Measurements from ENCODE around the gene RASSF4. TPM values are rescaled to one million over a fixed set of nuclear protein-coding genes. Genes with fewer than 3 reads are reported as not detected.

The RASSF4 gene
- total RNA-seq, 1 donor from 2014 or later, result 0.23 TPM

DNA sequence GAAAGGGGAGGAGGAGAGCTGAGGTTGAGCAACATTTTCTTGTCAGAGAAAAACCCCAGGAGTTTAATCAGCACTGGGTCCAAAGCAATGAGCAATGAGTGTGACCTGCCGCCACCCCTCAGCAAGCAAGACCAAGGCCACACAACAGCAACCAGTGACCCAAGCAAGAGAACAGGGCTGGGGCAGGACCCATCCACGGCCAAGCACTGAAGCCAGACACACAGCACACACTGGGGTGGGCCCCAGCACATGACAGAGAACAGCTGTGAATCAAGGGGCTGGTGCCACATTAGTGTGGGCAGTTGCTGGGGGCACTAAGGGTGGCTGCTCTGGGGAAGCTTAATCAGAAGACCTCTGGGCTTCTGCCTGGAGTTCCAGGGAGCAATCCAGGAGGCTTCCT lies 32.2 kb upstream of the RASSF4 start:
- intact Hi-C loops (cut with micrococcal nuclease), result no loop called here

DNA sequence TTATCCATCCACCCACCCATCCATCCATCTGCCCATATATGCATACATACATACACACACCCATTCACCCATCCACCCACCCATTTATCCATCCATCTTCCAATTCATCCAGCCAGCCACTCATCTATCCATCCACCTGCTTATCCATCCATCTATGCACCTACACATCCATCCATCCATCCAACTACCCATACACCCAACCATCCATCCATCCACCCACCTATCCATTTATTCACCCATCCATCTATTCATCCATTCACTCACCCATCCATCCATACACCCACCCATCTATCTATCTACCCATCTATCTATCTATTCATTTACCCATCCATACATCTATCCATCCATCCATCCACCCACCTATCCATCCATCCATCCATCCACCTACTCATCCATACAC lies 31.1 kb upstream of the RASSF4 start:
- intact Hi-C loops (cut with micrococcal nuclease), result no loop called here

GRCh38 chr10:44929356-44930255 lies 30.0 kb upstream of the RASSF4 start:
- intact Hi-C loops (cut with micrococcal nuclease), result no loop called here

- intact Hi-C loops (cut with micrococcal nuclease), result no loop called here
These were observed 28.5 kb upstream of the RASSF4 start for GRCh38 chr10:44930904-44931620.

- intact Hi-C loops (cut with micrococcal nuclease), result loop anchor here (1.0 to 2.0 kb wide), 3 partner anchors 27 to 77 kb away; partner anchors contain the start of gene RASSF4
These were observed 27.7 kb upstream of the RASSF4 start for GRCh38 chr10:44931621-44932516.

GRCh38 chr10:44932517-44933450 lies 26.8 kb upstream of the RASSF4 start:
- intact Hi-C loops (cut with micrococcal nuclease), result loop anchor here (1.0 to 2.0 kb wide), 3 partner anchors 26 to 76 kb away; partner anchors contain the start of gene RASSF4

DNA sequence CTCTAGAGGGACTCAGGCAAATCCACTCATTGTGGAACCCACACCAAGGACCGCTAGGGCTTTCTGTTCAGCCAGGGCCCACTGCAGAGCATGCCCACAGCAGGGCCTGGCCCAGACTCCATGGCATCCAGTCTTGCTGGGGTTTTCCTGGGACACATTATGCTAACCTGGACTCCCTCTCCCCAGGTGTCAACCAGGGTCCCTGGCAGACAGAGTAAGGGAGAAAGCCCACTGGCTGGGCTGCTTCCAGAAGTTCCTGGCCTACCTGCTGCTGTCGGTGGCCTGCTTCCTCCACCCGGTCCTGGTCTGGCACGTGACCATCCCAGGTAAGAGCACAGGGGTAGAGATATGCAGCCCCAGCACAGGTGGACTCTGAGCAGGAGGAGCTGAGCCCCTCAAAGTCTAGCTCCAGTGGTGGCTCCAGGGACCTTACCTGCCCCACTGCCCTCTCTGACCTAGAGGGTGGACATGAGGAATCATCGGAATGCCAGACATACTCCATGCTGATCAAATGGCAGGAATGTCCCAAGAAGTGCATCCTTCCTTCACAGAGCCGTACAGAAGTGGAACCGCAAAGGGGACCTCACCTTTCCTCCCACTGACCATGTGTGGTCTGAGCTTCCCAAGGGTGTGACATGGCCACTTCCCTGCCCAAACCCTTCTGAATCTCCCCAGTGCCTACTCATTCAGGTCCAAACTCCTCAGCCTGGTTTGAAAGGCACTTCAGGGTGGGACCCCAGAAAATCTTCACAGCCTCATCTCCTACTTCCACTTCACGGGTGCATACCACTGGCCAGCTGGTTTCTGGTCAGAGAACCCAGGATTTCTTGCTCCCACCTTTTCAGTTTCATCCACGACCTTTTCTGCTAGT lies 25.9 kb upstream of the RASSF4 start:
- intact Hi-C loops (cut with micrococcal nuclease), result loop anchor here (2.0 kb wide), 2 partner anchors 25 to 75 kb away; partner anchors contain the start of gene RASSF4

DNA sequence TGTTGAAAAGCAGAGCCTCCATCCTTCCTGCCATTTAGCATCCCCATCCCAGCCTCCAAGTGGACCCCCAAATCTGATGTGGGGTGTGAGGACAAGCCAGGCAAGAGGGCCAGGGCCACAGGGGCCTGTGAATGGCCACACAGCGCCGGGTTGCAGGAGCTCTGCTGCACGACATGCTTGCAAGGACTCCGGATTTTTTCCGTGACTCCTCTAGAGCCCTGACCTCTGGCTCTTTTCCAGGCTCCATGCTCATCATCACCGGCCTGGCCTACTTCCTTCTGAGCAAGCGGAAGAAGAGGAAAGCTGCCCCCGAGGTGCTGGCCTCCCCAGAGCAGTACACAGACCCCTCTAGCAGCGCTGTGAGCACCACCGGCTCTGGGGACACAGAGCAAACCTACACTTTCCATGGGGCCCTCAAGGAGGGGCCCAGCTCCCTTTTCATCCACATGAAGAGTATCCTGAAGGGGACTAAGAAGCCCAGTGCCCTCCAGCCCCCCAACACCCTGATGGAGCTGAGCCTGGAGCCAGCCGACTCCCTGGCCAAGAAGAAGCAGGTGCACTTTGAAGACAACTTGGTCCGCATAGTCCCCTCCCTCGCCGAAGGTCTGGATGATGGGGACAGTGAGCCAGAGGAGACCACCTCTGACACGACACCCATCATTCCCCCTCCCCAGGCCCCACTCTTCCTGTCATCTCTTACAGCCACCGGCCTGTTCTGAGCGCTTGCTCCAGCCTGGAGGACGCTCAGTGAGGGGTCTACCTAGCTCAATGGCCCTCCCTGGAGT lies 25.0 kb upstream of the RASSF4 start:
- intact Hi-C loops (cut with micrococcal nuclease), result no loop called here

DNA sequence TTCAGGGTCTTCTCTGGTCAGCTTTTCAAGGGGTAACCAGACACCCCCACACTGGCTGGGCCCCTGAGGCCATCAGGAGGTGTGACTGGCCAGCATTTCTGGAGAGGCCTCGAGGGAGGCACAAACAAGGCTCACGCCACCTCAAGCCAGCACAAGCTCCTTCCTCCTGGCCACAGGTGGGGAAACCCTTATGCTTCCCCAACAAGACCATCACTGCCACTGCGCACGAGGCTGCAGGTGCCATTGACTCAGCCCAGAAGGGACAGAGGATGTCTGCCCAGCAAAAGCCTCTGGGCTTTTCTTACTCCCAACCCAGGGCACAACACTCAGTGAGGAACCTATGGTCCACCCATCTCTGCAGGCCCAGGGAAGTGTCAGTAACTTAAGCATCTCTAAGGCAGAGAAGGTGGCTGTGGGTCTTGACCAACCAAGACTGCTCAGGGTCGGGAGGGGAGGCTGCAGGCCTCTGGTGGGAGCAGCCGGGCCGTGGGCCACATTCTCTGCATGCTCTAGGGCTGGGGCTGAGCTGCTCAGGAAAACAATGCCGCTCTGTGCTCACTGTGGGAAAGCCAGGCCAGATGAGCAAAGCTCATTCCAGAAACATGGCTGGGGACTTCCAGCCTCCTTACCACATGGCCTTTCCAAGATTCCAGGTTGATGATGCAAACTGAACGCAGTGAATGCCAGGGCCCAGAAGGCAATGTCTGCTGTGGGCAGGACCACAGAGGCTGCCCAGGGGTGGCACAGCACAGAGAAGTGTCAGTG lies 24.2 kb upstream of the RASSF4 start:
- intact Hi-C loops (cut with micrococcal nuclease), result no loop called here

DNA sequence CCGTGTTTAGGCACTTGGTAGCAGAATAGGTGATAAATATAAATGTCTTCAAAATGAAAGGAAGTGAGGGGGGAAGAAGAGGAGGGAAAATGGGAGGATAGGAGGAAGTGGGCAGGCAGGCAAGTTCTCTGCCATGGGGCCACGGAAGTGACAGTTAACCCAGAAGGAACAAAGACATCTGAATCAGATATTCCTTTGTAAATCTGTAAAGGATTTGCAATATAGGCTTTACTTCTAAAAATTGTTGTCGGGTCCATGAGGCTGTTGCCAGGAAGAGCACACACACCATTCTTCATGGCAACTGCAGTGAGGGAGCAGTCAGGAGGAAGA lies 23.7 kb upstream of the RASSF4 start:
- intact Hi-C loops (cut with micrococcal nuclease), result no loop called here

DNA sequence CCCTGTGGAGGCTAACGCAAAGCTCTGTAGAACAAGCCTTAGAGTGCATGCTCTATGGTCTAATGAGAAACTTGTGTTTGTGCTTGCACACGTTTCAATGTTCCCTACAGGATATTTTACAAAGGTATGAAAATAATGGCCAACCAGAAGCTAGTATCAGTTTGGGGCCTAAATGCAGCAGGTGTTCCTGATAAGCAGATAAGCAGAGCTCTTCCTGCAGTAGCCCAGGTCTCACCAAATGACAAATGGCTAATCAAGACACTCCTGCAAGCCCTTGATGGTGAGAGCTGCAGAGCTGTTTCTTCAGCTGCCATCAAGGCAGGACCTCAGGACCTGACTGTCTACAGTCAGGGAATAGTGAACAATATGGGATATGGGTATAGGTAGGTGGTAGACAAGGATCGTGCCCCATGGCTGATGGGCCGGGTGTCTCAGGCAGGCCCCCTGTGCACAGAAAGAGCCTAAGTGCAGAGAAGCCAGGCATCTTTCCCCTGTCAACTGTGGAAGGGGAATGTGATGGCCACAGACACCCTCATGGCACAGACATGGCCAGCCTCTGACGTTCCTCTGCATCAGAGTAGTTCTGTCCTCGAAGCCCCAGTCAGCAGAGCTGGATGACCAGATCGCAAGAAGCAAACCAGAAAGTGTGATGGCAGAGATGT lies 23.2 kb upstream of the RASSF4 start:
- intact Hi-C loops (cut with micrococcal nuclease), result no loop called here

- intact Hi-C loops (cut with micrococcal nuclease), result no loop called here
These were observed 22.2 kb upstream of the RASSF4 start for GRCh38 chr10:44937196-44938005.

DNA sequence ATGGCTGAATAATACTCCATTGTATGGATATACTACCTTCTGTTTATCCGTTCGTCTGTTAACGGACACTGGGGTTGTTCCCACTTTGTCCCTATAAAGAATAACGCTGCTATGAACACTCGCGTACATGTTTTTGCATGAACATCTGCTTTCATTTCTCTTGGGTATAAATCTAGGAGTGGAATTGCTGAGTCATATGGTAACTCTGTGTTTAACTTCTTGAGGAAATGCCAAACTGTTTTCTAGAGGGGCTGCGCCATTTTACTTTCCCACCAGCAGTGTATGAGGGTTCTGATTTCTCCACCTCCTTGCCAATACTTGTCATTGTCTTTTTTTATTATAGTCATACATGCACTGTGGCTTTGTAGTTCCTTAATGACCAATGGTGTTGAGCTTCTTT lies 20.6 kb upstream of the RASSF4 start:
- intact Hi-C loops (cut with micrococcal nuclease), result no loop called here

DNA sequence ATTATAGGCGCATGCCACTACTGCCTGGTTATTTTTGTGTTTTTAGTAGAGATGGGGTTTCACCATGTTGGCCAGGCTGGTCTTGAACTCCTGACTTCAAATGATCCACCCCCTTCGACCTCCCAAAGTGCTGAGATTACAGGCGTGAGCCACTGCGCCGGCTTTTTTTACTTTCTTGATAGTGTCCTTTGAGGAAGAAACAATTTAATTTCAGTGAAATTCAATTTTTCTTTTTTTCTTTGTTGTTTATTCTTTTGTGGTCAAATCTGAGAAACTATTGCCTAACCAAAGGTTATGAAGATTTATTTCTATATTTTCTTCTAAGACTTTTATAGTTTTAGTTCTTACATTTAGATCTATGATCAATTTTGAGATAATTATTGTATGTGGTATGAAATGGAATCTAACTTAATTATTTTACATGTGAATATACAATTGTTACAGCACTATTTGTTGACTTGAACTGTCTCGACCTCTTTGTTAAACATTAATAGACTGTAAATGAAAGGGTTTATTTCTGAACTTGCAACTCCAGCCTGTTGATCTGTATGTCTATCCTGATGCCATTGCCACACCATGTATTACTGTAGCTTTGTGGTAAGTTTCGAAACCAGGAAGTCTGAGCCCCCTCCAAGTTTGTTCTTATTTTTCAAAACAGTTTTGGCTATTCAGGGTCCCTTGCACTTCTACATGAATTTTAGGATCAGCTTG lies 19.8 kb upstream of the RASSF4 start:
- intact Hi-C loops (cut with micrococcal nuclease), result no loop called here

DNA sequence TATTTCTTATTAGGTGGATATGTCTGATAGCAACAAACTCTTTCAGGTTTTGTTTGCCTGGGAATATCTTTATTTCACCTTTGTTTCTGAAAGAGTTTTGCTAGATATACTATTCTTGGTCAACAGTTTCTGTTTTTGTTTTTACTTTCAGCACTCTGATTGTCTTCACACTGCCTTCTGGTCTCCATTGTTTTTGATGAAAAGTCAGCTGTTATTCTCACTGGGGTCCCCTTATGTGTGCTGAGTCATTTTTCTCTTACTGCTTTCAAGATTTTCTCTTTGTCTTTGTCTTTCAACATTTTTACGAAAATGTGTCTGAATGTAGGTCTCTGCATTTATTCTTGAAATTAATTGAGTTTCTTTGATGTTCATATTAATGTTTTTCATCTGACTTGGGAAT lies 15.2 kb upstream of the RASSF4 start:
- intact Hi-C loops (cut with micrococcal nuclease), result no loop called here

DNA sequence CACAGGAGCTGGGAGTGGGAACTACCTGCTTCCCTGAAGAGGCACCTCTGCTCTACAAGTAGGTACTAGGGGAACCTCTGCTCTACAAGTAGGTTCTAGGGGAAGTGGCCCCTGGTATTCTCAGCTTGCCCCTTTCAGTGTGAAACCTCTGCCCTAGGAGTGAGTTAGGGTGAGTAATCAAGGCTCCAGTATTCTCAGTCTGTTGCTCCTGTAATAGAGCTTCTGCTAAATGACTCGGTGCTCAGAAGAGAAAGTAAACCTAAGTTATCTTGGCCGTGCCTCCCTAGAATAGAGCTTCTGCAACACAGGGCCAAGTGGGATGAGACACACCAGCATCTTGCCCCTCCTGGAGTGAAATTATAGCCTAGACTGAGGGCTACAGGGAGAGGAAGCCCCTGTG lies 13.4 kb upstream of the RASSF4 start:
- intact Hi-C loops (cut with micrococcal nuclease), result no loop called here

Data from T-helper 2 cell treated with Interferon-gamma antibody and Interleukin-4, amounts not matched to agents 100 ng/mL and 5 ng/mL, for 36 hours (primary cell).